WI38 (cell line): ENCODE results near the gene A2ML1.
"Not testable (repeated sequence)": the region's sequence is repeated elsewhere in the genome, so short reads cannot be mapped to it uniquely, and the experiment has no call there.

ENCODE experiments used
- H3K4me3 ChIP-seq: 2 replicates; pipeline ENCODE4 v1.5.1; 2011; ENCODE audit warnings: low read depth, mild to moderate bottlenecking, control low read depth, low read length
- TF ChIP-seq, protein P1 (sequence below): IDR thresholded peaks from 2 replicates; pipeline ENCODE4 v1.5.1; 2012; ENCODE audit warnings: low read depth, mild to moderate bottlenecking, control low read depth, low read length

Gene A2ML1

DNA sequence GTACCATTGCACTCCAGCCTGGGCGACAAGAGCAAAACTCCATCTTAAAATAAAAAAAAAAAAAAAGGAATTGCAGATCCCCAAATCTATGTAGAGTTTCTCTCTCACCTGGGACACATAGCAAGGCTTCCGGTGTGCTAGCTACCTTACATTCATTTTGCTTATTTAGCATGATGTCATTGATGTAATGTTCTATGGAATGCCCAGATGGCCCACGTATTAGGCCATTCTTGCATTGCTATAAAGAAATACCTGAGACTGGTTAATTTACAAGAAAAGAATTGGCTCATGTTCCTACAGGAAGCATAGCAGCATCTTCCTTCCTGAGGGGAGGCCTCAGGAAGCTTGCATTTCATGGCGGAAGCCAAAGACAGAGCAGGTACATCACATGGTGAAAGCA lies 36.9 kb upstream of the A2ML1 start:
- TF ChIP-seq, protein P1, sequence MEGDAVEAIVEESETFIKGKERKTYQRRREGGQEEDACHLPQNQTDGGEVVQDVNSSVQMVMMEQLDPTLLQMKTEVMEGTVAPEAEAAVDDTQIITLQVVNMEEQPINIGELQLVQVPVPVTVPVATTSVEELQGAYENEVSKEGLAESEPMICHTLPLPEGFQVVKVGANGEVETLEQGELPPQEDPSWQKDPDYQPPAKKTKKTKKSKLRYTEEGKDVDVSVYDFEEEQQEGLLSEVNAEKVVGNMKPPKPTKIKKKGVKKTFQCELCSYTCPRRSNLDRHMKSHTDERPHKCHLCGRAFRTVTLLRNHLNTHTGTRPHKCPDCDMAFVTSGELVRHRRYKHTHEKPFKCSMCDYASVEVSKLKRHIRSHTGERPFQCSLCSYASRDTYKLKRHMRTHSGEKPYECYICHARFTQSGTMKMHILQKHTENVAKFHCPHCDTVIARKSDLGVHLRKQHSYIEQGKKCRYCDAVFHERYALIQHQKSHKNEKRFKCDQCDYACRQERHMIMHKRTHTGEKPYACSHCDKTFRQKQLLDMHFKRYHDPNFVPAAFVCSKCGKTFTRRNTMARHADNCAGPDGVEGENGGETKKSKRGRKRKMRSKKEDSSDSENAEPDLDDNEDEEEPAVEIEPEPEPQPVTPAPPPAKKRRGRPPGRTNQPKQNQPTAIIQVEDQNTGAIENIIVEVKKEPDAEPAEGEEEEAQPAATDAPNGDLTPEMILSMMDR: no peak
- no peak overlapping the region for H3K4me3 ChIP-seq

DNA sequence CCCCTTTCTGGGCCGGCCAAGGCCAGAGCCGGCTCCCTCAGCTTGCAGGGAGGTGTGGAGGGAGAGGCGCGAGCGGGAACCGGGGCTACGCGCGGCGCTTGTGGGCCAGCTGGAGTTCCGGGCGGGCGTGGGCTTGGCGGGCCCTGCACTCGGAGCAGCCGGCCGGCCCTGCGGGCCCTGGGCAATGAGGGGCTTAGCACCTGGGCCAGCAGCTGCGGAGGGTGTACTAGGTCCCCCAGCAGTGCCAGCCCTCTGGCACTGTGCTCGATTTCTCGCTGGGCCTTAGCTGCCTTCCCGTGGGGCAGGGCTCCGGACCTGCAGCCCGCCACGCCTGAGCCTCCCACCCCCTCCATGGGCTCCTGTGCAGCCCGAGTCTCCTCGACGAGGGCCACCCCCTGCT lies 35.2 kb upstream of the A2ML1 start:
- not testable (repeated sequence) for H3K4me3 ChIP-seq

DNA sequence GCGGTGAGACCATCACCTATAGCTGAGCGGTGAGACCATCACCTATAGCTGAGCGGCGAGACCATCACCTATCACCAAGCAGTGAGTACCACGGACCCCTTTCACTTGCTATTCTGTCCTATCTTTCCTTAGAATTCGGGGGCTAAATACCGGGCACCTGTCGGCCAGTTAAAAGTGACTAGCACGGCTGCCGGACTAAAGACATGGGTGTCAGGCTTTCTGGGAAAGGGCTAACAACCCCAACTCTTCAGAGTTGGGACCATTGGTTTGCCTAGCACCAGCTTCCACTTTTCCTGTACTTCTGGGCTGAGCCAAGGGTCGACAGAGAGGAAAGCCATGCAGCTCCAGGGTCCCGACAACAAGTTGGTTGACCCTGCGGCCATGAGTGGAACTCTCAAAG lies 33.7 kb upstream of the A2ML1 start:
- H3K4me3 ChIP-seq: not testable (repeated sequence)

DNA sequence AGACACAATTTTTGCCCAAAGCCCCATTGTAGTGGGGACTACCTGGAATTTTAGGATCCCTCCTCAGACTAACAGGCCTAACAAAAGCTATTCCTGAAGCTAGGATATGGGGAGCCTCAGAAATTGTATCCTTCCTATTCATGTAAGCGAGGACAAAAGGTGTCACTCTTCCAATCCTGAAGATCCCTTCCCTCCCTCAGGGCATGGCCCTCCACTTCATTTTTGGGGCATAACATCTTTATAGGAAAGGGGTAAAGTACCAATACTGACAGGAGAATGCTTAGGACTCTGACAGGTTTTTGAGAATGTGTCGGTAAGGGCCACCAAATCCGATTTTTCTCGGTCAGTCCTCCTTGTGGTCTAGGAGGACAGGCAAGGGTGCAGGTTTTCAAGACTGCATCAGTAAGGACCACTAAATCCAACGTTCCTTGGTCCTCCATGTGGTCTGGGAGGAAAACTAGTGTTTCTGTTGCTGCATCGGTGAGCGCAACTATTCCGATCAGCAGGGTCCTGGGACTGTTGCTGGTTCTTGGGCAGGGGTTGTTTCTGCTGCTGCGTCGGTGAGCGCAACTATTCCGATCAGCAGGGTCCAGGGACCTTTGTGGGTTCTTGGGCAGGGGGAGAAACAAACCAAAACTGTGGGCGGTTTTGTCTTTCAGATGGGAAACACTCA lies 32.9 kb upstream of the A2ML1 start:
- H3K4me3 ChIP-seq: not testable (repeated sequence)

DNA sequence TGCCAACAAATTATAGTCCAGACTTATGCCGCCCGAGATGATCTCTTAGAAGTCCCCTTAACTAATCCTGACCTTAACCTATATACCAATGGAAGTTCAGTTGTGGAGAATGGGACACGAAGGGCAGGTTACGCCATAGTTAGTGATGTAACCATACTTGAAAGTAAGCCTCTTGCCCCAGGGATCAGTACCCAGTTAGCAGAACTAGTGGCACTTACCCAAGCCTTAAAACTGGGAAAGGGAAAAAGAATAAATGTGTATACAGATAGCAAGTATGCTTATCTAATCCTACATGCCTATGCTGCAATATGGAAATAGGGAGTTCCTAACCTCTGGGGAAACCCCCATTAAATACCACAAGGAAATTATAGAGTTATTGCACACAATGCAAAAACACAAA lies 29.2 kb upstream of the A2ML1 start:
- H3K4me3 ChIP-seq: not testable (repeated sequence)

DNA sequence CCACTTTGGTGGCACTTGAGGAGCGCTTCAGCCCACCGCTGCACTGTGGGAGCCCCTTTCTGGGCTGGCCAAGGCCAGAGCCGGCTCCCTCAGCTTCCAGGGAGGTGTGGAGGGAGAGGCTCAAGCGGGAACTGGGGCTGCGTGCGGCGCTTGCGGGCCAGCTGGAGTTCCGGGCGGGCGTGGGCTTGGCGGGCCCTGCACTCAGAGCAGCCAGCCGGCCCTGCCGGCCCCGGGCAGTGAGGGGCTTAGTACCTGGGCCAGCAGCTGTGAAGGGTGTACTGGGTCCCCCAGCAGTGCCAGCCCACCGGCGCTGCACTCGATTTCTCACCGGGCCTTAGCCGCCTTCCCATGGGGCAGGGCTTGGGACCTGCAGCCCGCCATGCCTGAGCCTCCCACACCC lies 27.8 kb upstream of the A2ML1 start:
- H3K4me3 ChIP-seq: not testable (repeated sequence)

DNA sequence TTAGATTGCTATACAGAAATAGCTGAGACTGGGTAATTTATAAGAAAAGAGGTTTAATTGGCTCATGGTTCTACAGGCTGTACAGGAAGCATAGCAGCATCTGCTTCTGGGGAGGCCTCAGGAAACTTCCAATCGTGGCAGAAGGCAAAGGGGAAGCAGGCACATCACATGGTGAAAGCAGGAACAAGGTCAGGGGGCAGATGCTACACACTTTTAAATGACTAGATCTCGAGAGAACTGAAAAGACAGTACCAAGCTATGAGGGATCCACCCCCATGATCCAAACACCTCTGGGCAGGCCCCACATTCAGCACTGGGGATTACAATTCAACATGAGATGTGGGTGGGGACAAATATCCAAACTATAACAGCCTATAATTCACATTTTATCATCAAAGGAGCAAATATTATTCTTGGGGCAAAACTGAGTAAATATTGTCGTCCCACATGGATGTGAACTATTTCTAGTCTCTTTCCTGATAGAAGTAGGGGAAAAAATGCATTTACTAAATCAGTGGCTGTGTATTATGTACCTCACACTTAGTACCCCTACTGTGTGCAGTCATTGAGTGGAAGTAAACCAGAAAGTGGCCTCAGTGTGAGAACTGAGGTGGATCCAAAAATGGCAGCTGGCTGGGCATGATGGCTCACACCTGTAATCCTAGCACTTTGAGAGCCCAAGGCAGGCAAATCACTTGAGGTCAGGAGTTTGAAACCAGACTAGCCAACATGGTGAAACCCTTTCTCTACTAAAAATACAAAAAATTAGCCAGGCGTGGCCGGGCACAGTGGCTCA lies 25.4 kb upstream of the A2ML1 start:
- TF ChIP-seq, protein P1: no peak

DNA sequence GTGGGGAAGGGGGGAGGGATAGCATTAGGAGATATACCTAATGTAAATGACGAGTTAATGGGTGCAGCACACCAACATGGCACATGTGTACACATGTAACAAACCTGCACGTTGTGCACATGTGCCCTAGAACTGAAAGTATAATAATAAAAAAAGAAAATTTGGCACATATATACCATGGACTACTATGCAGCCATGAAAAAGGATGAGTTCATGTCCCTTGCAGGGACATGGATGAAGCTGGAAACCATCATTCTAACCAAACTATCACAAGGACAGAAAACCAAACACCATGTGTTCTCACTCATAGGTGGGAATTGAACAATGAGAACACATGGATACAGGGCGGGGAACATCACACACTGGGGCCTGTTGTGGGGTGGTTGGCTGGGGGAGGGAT lies 21.2 kb upstream of the A2ML1 start:
- H3K4me3 ChIP-seq: not testable (repeated sequence)

More for the DNA sequence above, 25.4 kb upstream of the A2ML1 start:
- H3K4me3 ChIP-seq: no peak overlapping the region

DNA sequence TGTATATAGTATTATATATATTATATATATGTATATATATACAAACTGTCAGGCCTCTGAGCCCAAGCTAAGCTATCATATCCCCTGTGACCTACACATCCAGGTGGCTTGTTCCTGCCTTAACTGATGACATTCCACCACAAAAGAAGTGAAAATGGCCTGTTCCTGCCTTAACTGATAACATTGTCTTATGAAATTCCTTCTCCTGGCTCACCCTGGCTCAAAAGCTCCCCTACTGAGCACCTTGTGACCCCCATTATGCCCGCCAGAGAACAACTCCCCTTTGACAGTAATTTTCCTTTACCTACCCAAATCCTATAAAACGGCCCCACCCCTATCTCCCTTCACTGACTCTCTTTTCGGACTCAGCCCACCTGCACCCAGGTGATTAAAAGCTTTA lies 17.6 kb upstream of the A2ML1 start:
- H3K4me3 ChIP-seq: not testable (repeated sequence)

DNA sequence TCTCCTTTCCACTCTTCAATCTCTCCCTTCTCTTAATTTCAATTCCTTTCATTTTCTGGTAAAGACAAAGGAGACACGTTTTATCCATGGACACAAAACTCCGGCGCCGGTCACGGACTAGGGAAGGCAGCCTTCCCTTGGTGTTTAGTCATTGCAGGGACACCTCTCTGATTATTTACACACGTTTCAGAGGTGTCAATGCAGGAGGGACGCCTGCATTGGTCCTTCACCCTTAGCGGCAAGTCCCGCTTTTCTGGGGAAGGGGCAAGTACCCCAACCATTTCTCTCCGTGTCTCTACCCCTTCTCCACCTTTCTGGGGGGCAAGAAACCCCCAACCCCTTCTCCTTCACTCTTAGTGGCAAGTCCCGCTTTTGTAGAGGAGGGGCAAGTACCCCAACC lies 16.9 kb upstream of the A2ML1 start:
- H3K4me3 ChIP-seq: not testable (repeated sequence)

DNA sequence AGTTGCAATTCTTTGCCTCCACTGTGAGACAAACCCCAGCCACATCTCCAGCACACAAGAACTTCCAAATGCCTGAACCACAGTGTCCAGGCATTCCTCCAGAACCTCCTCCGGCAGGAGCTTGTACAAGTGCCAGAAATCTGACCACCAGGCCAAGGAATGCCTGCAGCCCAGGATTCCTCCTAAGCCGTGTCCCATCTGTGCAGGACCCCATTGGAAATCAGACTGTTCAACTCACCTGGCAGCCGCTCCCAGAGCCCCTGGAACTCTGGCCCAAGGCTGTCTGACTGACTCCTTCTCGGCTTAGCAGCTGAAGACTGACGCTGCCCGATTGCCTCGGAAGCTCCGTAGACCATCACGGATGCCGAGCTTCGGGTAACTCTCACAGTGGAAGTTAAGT lies 15.3 kb upstream of the A2ML1 start:
- not testable (repeated sequence) for H3K4me3 ChIP-seq

DNA sequence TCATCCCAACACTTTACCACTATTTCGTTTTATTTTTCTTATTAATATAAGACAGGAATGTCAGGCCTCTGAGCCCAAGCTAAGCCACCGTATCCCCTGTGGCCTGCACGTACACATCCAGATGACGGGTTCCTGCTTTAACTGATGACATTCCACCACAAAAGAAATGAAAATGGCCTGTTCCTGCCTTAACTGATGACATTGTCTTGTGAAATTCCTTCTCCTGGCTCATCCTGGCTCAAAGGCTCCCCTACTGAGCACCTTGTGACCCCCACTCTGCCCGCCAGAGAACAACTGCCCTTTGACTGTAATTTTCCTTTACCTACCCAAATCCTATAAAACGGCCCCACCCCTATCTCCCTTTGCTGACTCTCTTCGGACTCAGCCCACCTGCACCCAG lies 12.3 kb upstream of the A2ML1 start:
- H3K4me3 ChIP-seq: not testable (repeated sequence)

DNA sequence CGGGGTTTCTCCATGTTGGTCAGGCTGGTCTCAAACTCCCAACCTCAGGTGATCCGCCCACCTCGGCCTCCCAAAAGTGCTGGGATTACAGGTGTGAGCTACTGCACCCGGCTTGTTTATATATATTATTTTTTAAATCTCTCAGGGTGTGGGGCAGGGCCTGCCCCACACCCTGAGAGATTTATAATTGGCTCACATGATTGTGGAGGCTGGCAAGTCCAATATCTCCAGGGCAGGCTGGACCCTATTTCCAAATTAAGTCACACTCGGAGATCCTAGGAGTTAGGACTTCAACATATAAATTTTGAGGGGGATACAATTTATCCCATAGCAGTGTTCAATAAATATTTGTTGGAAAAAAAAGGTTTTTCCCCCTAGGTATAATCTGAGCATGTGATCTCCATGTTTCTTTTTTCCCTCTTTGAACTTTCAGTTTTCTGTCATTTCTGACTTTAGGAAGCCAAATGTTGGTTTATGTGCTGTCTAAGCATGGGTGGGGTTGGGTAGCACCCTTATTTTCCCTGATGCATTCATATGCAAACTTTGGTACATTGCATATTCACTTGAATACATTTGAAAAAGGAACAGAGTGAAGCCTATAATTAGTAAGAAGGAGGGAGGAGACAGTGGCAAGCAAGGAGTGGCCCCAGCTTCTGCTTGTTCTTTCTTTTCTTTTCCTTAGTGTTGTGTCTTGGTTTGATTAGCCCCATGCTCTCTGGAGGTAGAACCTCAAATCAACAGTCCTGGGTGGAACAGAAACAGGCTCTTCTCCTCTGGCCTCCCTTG lies 8.7 kb upstream of the A2ML1 start:
- no peak overlapping the region for H3K4me3 ChIP-seq
- TF ChIP-seq, protein P1: no peak
